ENCODE results near the gene BPI.
"Not testable (repeated sequence)": the region's sequence is repeated elsewhere in the genome, so short reads cannot be mapped to it uniquely, and the experiment has no call there.

Gene BPI

DNA sequence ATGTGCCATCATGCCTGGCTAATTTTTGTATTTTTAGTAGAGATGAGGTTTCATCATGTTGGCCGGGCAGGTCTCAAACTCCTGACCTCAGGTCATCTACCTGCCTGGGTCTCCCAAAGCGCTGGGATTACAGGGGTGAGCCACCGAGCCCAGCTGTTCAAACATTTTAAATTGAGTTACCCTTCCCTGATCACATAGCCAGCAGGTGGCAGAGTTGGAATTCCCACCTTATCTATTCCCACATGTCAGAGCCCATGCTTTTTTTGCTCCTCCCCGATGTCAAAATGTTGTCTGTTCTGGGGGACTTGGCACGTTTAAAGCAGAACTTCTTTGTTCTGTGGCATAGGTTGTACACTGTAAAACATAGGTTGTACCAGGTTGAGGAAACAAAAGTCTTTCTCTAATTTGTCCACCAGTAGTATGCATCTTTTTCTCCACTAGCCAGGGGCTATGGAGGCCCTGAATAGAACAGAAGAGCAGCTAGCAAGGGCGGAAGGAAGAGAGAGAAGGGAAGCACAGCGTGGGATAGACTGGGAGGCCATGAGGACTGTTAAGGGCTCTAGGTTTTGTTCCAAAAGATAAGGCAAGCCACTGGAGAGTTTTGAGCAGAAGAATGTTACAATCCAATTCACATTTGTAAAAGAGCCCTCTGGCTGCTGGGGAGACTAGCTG, 35.0 kb downstream of the BPI start:
- DNase-seq, result no peak

DNA sequence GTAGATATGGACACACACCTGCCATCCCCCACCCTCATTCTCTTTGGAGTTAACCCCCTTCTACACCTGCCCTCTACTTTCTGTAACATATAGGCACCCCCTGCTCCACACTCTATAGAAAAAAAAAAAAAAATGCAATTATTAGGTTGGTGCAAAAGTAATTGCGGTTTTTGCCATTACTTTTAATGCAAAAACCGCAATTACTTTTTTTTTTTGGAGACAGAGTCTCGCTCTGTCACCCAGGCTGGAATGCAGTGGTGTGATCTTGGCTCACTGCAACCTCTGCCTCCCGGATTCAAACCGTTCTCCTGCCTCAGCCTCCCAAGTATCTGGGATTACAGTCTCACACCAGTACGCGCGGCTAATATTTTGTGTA, 35.6 kb downstream of the BPI start:
- not testable (repeated sequence) for DNase-seq

DNA sequence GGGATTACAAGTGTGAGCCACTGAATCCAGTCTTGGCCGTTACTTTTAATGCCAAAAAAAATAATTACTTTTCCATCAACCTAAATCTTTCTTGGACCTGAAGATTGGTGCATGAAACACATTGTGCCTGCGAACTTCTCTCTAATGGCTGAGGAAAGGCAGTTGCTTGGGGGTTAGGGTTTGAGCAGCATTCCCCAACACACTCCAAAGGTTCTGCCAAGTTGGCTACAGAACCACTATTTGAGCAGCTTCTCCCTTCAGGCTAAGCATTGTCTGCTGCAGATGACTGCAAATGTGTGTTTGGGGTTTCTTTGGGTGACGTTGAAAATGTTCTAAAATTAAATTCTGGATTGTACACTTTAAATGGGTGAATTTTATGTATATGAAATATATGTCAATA, 36.0 kb downstream of the BPI start:
- no peak for DNase-seq

DNA sequence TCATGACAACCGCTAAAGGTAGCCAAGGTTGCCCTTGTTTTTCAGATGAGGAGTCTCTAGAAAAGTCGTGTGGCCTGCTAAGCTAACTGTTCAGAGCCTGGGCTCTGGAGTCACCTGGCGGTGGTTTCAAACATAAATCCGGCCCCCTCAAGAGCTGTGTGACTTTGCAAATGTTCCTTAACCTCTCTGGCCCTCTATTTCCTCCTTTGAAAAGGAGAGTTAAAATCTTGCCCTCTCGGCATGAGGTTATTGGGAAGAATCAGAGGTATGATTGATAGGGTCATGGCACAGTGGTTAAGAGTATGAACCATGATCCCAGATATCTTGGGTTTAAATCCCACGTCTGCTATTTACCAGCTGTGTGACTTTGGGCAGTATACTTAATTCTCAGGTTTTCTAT, 36.7 kb downstream of the BPI start:
- no peak for DNase-seq

DNA sequence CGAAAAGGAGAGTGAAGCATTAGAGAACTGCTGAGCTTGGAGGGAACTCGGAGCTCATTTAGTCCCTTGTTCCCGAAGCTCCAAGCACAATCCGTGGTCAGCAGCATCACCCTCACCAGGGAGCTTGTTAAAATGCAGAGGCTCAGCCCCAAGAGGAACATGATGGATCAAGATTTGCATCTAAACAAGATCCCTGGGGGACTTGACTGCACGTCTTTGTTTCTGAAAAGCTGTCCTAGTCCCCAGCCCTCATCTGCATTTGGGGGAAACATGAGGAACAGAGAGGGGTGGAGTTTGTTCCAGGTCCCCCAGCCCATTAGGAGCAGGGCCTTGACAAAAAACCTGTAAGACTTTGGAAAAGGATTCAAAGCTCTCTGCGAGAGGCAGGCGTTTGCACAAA, 38.3 kb downstream of the BPI start:
- DNase-seq, result no peak

DNA sequence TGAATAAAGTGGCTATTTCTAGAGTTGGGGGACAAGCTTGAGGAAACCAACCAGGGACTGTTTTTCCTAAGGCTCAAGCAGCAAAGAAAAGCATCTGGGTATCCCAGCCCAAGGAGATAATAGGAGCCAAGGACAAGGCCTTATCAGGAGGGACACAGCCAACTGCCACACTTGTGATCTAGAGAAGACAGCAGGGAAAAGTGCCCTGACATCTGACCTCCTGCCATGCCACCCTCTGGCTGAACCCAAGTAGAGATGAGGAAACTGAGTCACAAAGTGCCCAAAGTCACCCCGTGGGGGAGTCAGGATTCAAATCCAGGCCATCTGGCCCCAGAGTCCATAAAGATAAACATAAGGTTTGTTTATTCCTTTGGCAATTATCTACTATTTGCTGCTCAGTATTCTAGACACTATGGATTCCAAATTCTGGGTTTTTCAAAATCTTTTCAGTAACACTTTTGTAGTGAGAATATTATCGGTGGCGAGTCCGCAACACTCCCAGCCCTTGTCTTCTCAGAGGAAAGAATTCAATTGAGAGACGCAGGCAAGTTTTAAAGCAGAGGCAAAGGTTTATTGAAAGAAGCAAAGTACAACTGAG, 38.9 kb downstream of the BPI start:
- DNase-seq, result no peak

DNA sequence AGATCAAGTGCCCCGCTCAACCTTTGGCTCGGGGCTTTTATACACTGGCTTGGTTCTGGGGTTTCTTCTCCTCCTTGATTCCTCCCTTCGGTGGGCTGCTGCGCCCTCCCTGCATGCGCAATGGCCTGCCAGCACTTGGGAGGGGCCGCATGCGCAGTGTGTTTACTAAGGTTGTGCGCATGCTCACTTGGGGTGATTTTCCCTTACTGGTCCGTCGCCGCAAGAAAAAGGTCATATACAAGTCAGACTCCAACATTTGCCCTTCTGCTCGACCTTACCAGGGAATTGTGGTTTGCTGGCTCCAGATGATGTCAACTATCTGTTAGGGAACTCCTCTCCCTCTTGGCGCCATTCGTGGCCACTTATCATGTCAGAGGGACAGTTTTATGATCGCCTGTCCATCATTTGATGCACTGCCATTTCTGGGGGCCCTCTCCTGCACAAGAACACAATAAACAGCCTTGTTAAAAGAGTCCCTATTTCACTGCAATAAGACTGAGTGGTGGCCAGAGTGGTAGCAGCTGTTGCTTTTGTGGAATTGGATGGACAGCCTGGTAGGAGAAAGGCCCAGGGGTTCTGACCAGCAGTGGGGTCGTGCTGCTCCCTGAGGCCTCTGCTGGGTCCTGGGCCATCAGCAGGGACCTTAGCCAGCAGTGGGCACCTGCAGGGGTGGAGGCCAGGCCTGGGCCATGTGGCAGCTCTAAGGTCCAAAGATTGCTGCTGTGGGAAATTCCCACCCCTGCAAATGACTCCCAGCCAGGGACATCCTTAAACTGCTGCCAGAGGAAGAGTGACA, 39.6 kb downstream of the BPI start:
- DNase-seq, result no peak

DNA sequence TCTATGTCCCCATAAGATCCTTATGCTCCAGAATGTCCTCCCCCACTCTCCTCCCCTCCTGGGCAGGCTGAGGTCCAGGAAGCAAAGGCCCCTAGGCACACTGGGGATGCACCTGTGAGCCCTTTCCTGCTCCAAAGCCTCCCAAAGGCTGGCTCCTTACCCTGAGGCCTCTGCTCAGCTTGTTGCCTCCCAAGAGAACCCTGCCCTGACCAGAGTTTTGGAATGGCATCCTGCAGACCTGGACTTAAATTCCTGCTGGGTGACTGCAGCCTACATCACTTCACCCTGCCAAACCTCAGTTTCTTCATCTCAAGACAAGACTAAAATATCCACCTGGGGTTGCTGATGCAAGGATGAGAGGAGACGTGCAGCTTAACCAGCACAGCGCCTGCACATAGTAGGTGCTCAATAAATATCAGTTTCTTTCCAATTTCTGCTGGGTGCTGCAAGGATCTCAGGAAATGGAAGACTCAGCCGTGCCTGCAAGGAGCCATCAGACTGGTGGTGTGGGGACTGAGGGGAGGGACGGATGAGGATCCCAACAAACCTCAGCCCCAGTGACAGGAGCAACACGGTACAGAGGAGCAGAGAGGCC, 40.2 kb downstream of the BPI start:
- no peak for DNase-seq

DNA sequence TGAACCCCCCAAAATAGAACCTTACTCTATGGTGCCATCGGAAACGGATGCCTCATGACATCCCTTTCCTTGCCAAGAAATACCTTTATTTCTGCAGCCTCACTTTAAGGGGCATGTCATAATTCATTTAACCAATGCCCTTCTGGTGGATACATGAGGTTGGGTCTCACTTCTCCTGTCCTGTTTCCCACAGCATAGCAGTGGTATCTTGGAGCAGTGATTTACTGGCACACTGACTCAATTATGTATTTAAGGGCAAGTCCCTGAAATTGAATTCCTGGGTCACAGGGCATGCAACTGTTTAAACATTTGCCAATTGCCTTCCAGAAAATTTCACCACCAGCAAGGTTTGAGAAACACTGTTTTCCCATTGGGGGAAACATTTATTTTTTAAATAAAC, 41.7 kb downstream of the BPI start:
- DNase-seq, result no peak

DNA sequence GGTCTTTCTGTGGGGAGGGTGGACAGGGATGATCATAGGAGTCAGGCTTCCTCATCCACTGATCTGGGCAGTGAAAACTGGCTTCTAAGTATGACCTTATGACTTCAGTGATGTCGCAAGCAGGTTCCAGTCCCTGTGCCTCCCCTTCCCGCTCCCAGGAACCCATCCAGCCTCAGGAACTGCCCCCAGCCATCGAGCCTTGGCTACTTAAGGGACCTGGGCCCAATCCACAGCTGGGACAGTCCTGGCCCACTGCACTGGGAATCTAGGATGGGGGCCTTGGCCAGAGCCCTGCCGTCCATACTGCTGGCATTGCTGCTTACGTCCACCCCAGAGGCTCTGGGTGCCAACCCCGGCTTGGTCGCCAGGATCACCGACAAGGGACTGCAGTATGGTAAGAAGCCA, 42.3 kb downstream of the BPI start, which contains the start of gene LBP:
LBP (plus strand) TSS at position 236 of the 405 bp plus-strand sequence; CDS start at position 271, 35 bp downstream.
- DNase-seq, result no peak

DNA sequence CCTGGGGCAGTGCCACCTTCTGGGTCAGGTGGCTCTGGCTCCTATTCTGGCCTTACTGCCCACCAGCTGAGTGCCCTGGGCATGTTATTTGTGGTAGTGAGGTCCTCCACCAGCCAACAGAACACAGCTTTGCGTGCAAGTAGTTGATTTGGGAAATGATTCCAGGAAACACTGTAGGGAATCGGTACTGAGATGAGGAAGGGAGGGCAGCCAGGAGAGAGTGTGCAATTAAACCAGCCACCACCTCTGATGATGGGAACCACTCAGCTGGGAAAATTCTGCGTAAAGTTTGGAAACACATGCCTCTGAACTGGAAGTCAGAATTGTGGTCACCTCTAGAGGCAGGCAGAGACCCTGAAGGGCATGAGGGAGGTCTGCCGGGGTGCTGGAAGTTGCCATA, 42.8 kb downstream of the BPI start:
- no peak for DNase-seq

DNA sequence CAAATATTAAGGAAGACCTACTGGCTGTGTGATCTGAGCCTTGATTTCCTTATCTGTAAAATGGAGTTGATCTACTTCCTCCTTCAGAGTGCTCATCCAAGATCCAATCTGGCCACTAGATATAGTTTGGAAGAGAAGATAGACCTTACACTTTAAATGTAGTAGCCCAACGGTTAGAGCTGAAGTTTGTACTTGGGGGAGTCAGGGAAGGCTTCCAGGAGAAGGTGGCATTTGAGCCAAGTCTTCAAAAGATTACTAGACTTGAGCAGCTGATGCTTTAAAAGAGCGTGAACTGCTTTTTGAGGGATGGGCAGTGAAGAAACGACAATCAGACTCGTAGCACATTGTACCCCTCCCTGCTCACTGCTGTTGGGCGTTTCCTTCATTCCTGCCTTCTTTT, 45.9 kb downstream of the BPI start:
- no peak for DNase-seq

DNA sequence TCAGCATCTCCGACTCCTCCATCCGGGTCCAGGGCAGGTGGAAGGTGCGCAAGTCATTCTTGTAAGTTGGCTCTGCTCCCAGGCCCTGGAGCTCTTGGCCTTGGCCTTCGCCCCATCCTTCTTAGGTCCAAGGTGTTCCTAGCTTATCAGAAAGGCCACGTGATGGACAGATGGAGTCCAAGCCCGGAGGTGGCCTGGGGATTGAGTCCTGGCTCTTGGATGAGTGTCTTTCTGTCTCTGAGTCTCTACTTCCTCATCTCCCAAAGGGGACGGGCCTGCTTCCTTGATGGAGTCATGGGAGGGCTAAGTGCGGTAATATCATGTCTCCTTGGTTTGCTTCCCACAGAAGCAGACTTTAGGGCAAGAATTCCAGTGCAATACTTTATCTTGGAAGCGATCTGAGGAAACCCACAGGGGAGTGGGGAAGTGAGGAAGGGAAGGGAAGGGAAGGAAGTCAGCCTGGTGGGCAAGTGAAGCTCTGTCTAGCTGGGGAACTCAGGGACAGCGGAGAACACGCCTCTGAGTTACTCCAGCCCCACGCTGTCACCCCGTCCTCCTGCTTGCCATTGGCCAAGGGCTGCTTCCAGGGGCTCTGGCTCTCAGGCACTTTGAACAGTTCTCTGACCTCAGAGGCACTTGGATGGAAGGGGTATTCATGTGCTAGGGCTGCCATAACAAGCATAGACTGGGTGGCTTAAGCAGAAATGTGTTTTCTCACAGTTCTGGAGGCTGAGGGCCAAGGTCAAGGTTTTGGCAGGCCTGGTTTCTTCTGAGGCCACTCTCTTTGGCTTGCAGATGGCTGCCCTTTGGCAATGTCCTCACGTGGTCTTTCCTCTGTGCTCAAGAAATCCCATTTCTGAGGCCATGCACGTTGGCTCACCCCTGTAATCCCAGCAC, 47.2 kb downstream of the BPI start:
- DNase-seq, result no peak

DNA sequence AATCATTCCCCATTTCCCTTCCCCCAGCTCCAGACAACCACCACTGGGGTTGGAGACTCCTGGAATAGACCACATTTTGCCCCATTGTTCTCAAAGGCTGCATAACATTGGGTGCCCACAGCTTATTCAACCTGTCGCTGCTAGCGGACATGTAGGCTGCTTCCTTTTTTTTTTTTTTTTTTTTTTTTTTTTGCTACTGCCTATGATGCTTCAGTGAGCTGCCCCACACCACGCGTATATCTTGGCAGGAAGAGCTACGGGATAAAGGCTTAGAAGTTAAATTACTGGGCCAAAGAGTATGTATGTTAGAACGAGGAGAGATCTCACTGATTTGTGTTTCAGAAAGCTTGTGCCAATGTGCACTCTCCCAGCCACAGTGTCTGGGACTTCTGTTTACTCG, 49.4 kb downstream of the BPI start:
- DNase-seq, result no peak

DNA sequence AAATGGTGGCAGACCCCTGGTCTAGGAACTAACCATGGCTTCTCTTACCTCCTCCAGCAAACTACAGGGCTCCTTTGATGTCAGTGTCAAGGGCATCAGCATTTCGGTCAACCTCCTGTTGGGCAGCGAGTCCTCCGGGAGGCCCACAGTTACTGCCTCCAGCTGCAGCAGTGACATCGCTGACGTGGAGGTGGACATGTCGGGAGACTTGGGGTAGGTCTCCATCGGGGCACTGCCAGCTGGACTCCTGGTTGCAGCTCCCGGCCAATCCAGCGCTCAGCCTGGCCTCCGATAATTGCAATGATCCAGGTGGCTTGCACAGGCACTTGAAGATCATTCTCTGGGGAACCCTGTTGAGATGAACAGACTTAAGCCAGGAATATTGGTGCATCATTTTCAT, 50.3 kb downstream of the BPI start:
- no peak for DNase-seq

DNA sequence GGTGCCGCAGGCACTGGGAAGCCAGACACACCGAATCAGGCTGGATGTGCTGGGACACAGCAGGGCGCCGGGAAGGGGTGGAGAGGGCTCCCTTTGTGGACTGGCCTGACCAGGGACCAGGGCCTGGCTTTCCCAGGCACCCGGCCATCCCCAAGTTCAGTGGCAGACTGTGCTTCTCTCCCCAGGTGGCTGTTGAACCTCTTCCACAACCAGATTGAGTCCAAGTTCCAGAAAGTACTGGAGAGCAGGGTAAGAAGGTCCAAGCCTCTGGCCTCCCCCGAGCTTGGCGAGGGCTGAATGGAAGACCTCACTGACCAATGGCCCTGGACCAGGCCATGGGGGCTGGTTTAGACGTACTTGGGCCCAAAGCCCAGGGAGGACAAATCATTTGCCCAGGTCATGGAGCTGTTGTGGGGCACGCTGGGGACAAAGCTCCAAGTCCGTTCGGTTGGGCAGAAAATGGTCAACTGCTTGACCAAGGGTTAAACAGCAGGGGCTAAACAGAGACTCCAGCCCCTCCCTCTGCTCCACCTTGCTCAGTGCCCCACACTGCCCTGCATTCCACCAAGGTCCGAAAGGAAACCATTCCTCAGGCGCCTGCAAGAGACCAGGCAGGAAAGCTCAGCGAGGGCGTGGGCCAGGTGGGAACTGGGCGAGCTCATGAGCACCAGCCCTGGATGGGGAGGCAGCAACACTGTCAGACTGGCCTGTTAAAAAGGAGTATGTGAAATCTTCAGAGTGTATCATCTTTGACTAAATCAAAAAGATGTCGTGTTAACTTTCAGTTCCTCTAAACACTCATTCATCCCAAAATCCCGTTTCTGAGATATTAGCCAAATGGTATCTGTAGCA, 51.4 kb downstream of the BPI start:
- DNase-seq, result no peak

DNA sequence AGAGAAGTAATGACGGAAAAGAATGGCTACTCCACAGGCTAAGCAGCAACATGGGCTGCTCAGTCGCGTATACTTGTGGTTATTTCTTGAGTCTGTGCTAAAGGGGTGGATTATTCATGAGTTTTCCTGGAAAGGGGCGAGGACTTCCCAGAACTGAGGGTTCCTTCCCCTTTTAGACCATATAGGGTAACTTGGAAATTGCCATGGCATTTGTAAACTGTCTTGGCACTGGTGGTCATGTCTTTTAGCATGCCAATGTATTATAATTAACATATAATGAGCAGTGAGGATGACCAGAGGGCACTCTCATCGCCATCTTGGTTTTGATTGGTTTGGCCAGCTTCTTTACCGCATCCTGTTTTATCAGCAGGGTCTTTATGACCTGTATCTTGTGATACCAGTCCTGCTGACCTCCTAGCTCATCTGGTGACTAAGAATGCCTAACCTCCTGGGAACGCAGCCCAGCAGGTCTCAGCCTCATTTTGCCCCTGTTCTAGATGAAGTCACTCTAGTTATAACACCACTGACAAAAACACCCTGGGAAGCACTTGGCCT, 53.8 kb downstream of the BPI start:
- DNase-seq, result no peak

DNA sequence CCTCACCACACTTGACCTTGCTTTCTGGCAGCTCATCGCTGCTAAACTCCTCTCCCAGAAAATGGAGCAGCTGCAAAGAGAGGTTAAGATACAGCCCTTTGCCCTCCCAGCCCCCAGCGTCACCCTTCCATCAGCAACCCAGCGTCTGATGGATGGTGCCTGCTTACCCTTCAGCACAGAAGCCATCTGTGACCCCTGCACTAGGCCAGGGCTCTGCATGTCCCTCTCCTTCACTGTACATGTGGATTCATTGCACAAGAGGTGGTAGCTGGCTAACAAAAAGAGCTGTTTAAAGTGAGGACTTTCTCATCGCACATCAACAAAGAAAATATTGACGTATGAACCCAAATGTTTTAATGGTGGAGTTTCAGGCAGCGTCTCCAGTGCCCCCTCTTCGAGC, 54.6 kb downstream of the BPI start:
- DNase-seq, result no peak

DNA sequence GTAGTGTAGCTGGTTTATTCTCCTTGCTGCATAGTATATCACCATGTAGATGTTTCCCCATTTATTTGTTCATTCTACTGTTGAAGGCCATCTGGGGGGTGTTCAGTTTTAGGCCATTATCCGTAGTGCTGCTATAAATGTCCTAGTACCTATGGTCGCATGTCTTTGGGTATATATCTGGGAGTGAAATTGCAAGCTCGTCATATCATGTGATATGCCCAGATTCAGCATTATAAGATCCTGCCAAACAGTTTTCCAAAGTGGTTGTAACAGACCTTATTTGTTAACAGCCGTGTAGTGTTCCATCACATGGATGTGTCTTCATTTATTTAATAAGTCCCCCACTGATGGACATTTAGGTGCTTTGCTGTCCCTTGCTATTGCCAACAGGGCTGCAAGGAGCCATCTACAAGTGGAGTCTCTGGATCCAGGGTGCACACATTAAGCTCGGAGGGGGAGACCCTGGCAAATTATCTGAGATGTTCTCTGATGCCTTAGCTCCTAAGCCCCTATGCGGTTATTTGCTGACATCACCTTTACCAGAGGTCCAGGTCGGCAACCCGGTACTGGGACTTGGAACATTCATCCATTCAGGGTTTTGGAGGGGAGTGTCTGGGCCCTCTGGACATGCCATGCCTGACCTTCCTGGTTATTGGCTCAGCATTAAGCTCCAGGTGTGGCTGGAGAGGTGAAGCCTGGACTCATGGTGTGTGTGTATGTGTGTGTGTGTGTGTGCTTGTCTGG, 59.2 kb downstream of the BPI start:
- DNase-seq, result no peak

DNA sequence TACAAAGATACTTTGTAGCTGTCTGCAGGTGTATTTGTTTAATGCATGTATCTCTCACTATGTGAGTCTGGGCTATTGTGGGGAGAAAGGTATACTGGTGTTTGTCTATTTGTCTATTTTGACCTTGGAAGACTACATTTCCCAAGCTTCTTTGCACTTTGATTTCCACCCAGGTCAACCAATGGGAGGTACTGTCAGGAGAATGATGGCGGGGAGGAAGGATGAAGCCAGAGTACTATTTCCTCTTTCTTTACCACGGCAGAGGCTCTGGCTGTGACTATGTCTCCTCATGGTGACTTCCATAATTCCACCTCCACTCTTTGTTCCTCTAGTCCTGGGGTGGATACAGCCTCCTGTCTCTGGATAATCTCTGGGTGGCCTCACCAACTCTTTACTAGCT, 65.4 kb downstream of the BPI start:
- DNase-seq, result no peak

DNA sequence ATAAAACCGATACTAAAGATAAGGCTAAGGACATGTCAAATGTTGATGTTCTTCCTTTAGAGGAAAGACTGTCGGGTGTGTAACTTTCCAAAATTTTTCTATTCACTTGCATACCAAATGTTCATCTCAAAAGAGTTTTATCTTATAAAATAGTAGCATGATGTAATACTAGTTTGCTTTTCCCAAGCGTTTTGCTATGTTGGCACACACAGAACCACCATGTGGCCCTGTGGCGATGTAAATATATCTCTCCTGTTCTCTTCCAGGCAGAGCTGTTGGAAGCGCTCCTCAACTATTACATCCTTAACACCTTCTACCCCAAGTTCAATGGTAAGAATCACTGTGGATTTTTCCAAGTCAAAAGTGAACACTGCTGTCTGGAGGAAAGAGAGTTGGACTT, 68.8 kb downstream of the BPI start:
- DNase-seq, result no peak

Data from effector CD4-positive, alpha-beta T cell (primary cell).